ENCODE measurements around the gene MUC16. TPM values are rescaled to one million over a fixed set of nuclear protein-coding genes. Genes with fewer than 3 reads are reported as not detected.

Gene MUC16
- total and polyA plus RNA-seq, 2 donors (not counting 1 experiment from before 2014, with no cell fraction given) = 0.91 to 1.1 TPM

GRCh38 chr19:8986296-8986695 is 23.9 kb downstream of the MUC16 start:
- Histone ChIP-seq H3K4me1 (ENCODE audit: control insufficient read depth in 2 of 2, insufficient read depth in 2 of 2, low read length in 2 of 2) (no peaks in the 10 kb centered on the region), H3K79me2 (ENCODE audit: control insufficient read depth, insufficient read depth, low read length) (no peaks in the 10 kb centered on the region), H2AFZ (ENCODE audit: insufficient read depth, low read depth, low read length, poor library complexity, severe bottlenecking) (no peak overlapping the region), H3K9ac (ENCODE audit: low read length) (no peak overlapping the region), H4K20me1 (ENCODE audit: control insufficient read depth, insufficient read depth, low read length, poor library complexity, severe bottlenecking) (no peaks in the 10 kb centered on the region), H3K9me3 (ENCODE audit: control extremely low read depth in 1 of 3, control insufficient read depth in 2 of 3, insufficient read depth in 1 of 3, low read length in 2 of 3) (peaks cover 0 to 13% (median 0%) of the 10 kb centered on the region in 3 donors), H3K4me3 (ENCODE audit: control extremely low read depth in 1 of 5, extremely low read depth in 1 of 5, insufficient read depth in 1 of 5, low read depth in 2 of 5, low read length in 4 of 5) (no peak overlapping the region), H3K27ac (ENCODE audit: low read length in 2 of 2) (no peak overlapping the region), H3K4me2 (replicated peaks; ENCODE audit: low read depth, low read length, poor library complexity, severe bottlenecking) (no peak overlapping the region), H3K36me3 (replicated peaks in 1 of 2; ENCODE audit: control extremely low read depth in 1 of 2, control insufficient read depth in 1 of 2, extremely low read depth in 1 of 2, insufficient read depth in 2 of 2, low read length in 1 of 2) (no peaks in the 10 kb centered on the region), H3K27me3 (replicated peaks in 1 of 4; ENCODE audit: control extremely low read depth in 1 of 4, control insufficient read depth in 3 of 4, insufficient read depth in 4 of 4, low read length in 3 of 4) (no peaks in the 10 kb centered on the region)
- intact Hi-C loops (cut with micrococcal nuclease) = no loop called here
- ChIA-PET POLR2A (no interaction called here), CTCF (no interaction called here)
- no peak for ATAC-seq (ENCODE audit: low read depth)
- Mint-ChIP-seq H3K4me1 (no peaks in the 10 kb centered on the region), H3K9me3 (ENCODE audit: insufficient read depth) (no peaks in the 10 kb centered on the region), H3K27me3 (no peaks in the 10 kb centered on the region), H3K27ac (no peak overlapping the region), H3K4me3 (no peak overlapping the region)
- WGBS (ENCODE audit: insufficient coverage) = 70% methylated on average over 3 of the region's 3 CpGs
- DNase-seq = no peak
- TF ChIP-seq CTCF (IDR thresholded peaks at IDR 0.05) = no peak
- no peak for TF ChIP-seq EZH2 (IDR thresholded peaks at IDR 0.05; ENCODE audit: borderline replicate concordance, insufficient read depth, low read depth, low read length, poor library complexity, severe bottlenecking)

- Histone ChIP-seq H2AFZ (ENCODE audit: insufficient read depth, low read depth, low read length, poor library complexity, severe bottlenecking) (no peak overlapping the region), H3K9ac (ENCODE audit: low read length) (no peak overlapping the region), H3K27ac (ENCODE audit: low read length in 2 of 2) (no peak overlapping the region), H3K4me2 (replicated peaks; ENCODE audit: low read depth, low read length, poor library complexity, severe bottlenecking) (no peak overlapping the region), H3K36me3 (replicated peaks in 1 of 2; ENCODE audit: control extremely low read depth in 1 of 2, control insufficient read depth in 1 of 2, extremely low read depth in 1 of 2, insufficient read depth in 2 of 2, low read length in 1 of 2) (no peaks in the 10 kb centered on the region), H3K79me2 (ENCODE audit: control insufficient read depth, insufficient read depth, low read length) (no peaks in the 10 kb centered on the region), H3K4me1 (ENCODE audit: control insufficient read depth in 2 of 2, insufficient read depth in 2 of 2, low read length in 2 of 2) (no peaks in the 10 kb centered on the region), H3K27me3 (replicated peaks in 1 of 4; ENCODE audit: control extremely low read depth in 1 of 4, control insufficient read depth in 3 of 4, insufficient read depth in 4 of 4, low read length in 3 of 4) (no peaks in the 10 kb centered on the region), H3K9me3 (ENCODE audit: control extremely low read depth in 1 of 3, control insufficient read depth in 2 of 3, insufficient read depth in 1 of 3, low read length in 2 of 3) (peaks cover 0 to 7% (median 1%) of the 10 kb centered on the region in 3 donors), H4K20me1 (ENCODE audit: control insufficient read depth, insufficient read depth, low read length, poor library complexity, severe bottlenecking) (no peaks in the 10 kb centered on the region), H3K4me3 (ENCODE audit: control extremely low read depth in 1 of 5, extremely low read depth in 1 of 5, insufficient read depth in 1 of 5, low read depth in 2 of 5, low read length in 4 of 5) (no peak overlapping the region)
- DNase-seq (no peak), ATAC-seq (ENCODE audit: low read depth) (no peak)
- peaks cover 7% of the 10 kb centered on the region for H3K9me3 Mint-ChIP-seq (ENCODE audit: insufficient read depth)
- ChIA-PET POLR2A (no interaction called here), CTCF (no interaction called here)
- 67% methylated on average over 5 of the region's 5 CpGs for WGBS (ENCODE audit: insufficient coverage)
- intact Hi-C loops (cut with micrococcal nuclease) = no loop called here
- no peak overlapping the region for H3K4me3 Mint-ChIP-seq
- no peaks in the 10 kb centered on the region for H3K4me1 Mint-ChIP-seq
- H3K27ac Mint-ChIP-seq = no peak overlapping the region
- TF ChIP-seq EZH2 (IDR thresholded peaks at IDR 0.05; ENCODE audit: borderline replicate concordance, insufficient read depth, low read depth, low read length, poor library complexity, severe bottlenecking) (no peak), CTCF (IDR thresholded peaks at IDR 0.05) (no peak)
- H3K27me3 Mint-ChIP-seq = no peaks in the 10 kb centered on the region
Observed at GRCh38 chr19:8973501-8974091, 36.6 kb downstream of the MUC16 start.

Data from B cell (primary cell).